SK-N-SH (cell line): ENCODE results near the gene COX4I1. TPM values are rescaled to one million over a fixed set of nuclear protein-coding genes. Genes with fewer than 3 reads are reported as not detected.
"Not testable (repeated sequence)": the region's sequence is repeated elsewhere in the genome, so short reads cannot be mapped to it uniquely, and the experiment has no call there.

Experiments used
- CTCF ChIA-PET: fragments of 300-600, 350-600 bp; formaldehyde crosslinking; extraction: SDS; loops from one replicate; lab custom pipeline; 2021; lab: Yijun Ruan, JAX
- POLR2A ChIA-PET: fragments of 350-600 bp; sonication (Branson Sonifier 250); formaldehyde crosslinking; extraction: SDS; loops from one replicate; lab custom pipeline; 2020; ENCODE audit warnings: antibody characterized with exemption, inconsistent platforms; lab: Yijun Ruan, JAX
- DNase-seq: peaks from one replicate; pipeline ENCODE4 v3.0.0; 2012
- H2AFZ ChIP-seq: fragments of 200-600 bp; sonication (generic); 2 replicates; pipeline ENCODE4 v1.8.1; 2016; ENCODE audit warnings: antibody characterized with exemption, mild to moderate bottlenecking, low read depth
- H3F3A ChIP-seq: fragments of 200-600 bp; sonication (generic); replicated peaks from 2 replicates; pipeline ENCODE3; 2016; ENCODE audit warnings: antibody characterized with exemption, mild to moderate bottlenecking; ENCODE audit not compliant: insufficient read depth
- H3K27ac ChIP-seq, 2 experiments: fragments of 200-500 bp in 1 of 2; fragments of 200-600 bp in 1 of 2; sonication (Bioruptor generic) in 1 of 2; sonication (generic), shearing (Covaris generic) in 1 of 2; 2 replicates each; pipeline versions ENCODE4 v1.5.1 to v1.6.1; 2014 to 2016; ENCODE audit warnings: low read depth in 2 of 2, inconsistent platforms in 1 of 2, low read length in 1 of 2, mild to moderate bottlenecking in 1 of 2, mixed read lengths in 1 of 2
- H3K27me3 ChIP-seq: fragments of 200-600 bp; sonication (generic), shearing (Covaris generic); 2 replicates; pipeline ENCODE4 v1.6.1; 2016; ENCODE audit warnings: mixed run types; ENCODE audit not compliant: insufficient read depth
- H3K36me3 ChIP-seq, 2 experiments: fragments of 200-500 bp in 1 of 2; fragments of 200-600 bp in 1 of 2; sonication (Bioruptor generic) in 1 of 2; sonication (generic) in 1 of 2; replicated peaks in 1 of 2; 2 replicates each; pipeline versions ENCODE3 to v1.5.1; 2014 to 2016; ENCODE audit warnings: low read length in 1 of 2, mild to moderate bottlenecking in 1 of 2; ENCODE audit not compliant: insufficient read depth in 2 of 2, control insufficient read depth in 1 of 2
- H3K4me1 ChIP-seq, 2 experiments: fragments of 200-500 bp in 1 of 2; fragments of 200-600 bp in 1 of 2; sonication (Bioruptor generic) in 1 of 2; sonication (generic), shearing (Covaris generic) in 1 of 2; 2 replicates each; pipeline versions ENCODE4 v1.5.1 to v1.6.1; 2014 to 2016; ENCODE audit warnings: low read depth in 1 of 2, low read length in 1 of 2, mixed run types in 1 of 2; ENCODE audit not compliant: insufficient read depth in 2 of 2, control insufficient read depth in 1 of 2
- H3K4me2 ChIP-seq: fragments of 200-600 bp; sonication (generic), shearing (Covaris generic); 2 replicates; pipeline ENCODE4 v1.6.1; 2017; ENCODE audit warnings: mixed run types
- H3K4me3 ChIP-seq, 2 experiments: fragments of 200-500 bp in 1 of 2; fragments of 200-600 bp in 1 of 2; sonication (Bioruptor generic) in 1 of 2; sonication (generic), shearing (Covaris generic) in 1 of 2; 2 replicates each; pipeline versions ENCODE4 v1.5.1 to v1.8.1; 2014 to 2016; ENCODE audit warnings: low read depth in 2 of 2, inconsistent platforms in 1 of 2, low read length in 1 of 2, mild to moderate bottlenecking in 1 of 2, mixed read lengths in 1 of 2, moderate library complexity in 1 of 2
- H3K79me2 ChIP-seq: fragments of 200-600 bp; sonication (generic); 2 replicates; pipeline ENCODE4 v1.8.1; 2017; ENCODE audit warnings: mild to moderate bottlenecking; ENCODE audit not compliant: insufficient read depth
- H3K9ac ChIP-seq: fragments of 200-600 bp; sonication (generic); 2 replicates; pipeline ENCODE4 v1.6.1; 2017; ENCODE audit warnings: mixed run types
- H3K9me2 ChIP-seq: fragments of 200-600 bp; sonication (generic); 2 replicates; pipeline ENCODE4 v1.6.1; 2017; ENCODE audit warnings: mixed run types
- H3K9me3 ChIP-seq: fragments of 200-600 bp; sonication (generic); 2 replicates; pipeline ENCODE4 v1.6.1; 2017; ENCODE audit warnings: mixed run types, mild to moderate bottlenecking, moderate library complexity
- H4K20me1 ChIP-seq: fragments of 200-600 bp; sonication (generic); 2 replicates; pipeline ENCODE4 v1.6.1; 2017; ENCODE audit warnings: mild to moderate bottlenecking, mixed run types; ENCODE audit not compliant: insufficient read depth
- ELF1 ChIP-seq: IDR thresholded peaks from 2 replicates; pipeline ENCODE4 v1.4.0; 2012
- EZH2phosphoT487 ChIP-seq: fragments of 200-600 bp; sonication (generic); IDR thresholded peaks from 2 replicates; pipeline ENCODE4 v1.6.1; 2017; ENCODE audit warnings: low read depth, mixed run types, mild to moderate bottlenecking, antibody characterized with exemption, moderate library complexity, borderline replicate concordance
- FOSL2 ChIP-seq: IDR thresholded peaks from 2 replicates; pipeline ENCODE4 v1.4.0; 2012; ENCODE audit warnings: low read depth, mild to moderate bottlenecking, moderate library complexity, borderline replicate concordance
- FOXJ3 ChIP-seq: sonication (generic); formaldehyde crosslinking; IDR thresholded peaks from 2 replicates; pipeline ENCODE4 v1.5.1; 2020; ENCODE audit warnings: mild to moderate bottlenecking, missing genetic modification reagents
- MEF2A ChIP-seq: IDR thresholded peaks from 2 replicates; pipeline ENCODE4 v1.4.0; 2012; ENCODE audit warnings: low read depth, borderline replicate concordance
- MXI1 ChIP-seq: IDR thresholded peaks from 2 replicates; pipeline ENCODE4 v1.6.1; 2012; ENCODE audit warnings: mild to moderate bottlenecking, low read depth, low read length, improper control_type of control experiment
- NFIC ChIP-seq: IDR thresholded peaks from 2 replicates; pipeline ENCODE4 v1.4.0; 2012; ENCODE audit warnings: borderline replicate concordance
- POLR2AphosphoS5 ChIP-seq: IDR thresholded peaks from 2 replicates; pipeline ENCODE4 v1.6.1; 2012; ENCODE audit warnings: low read depth, low read length
- RAD21 ChIP-seq: IDR thresholded peaks from 2 replicates; pipeline ENCODE4 v1.6.1; 2012; ENCODE audit warnings: mild to moderate bottlenecking, low read length
- RFX5 ChIP-seq: IDR thresholded peaks from 2 replicates; pipeline ENCODE4 v1.6.1; 2012; ENCODE audit warnings: mild to moderate bottlenecking, improper control_type of control experiment, low read length
- SIN3A ChIP-seq: IDR thresholded peaks from 2 replicates; pipeline ENCODE4 v1.6.1; 2012; ENCODE audit warnings: low read depth, mild to moderate bottlenecking, low read length, moderate library complexity, borderline replicate concordance
- WGBS: methylation state at CpG from one replicate; pipeline ENCODE4 v1.1.6; 2017; ENCODE audit warnings: low lambda C conversion rate; 5-methylcytosine and 5-hydroxymethylcytosine counted together
- polyA plus RNA-seq, 3 experiments: library from polyadenylated mRNA; depleted of rRNA; stranded (reverse); fragments of >200 nt; gene quantifications; 2 replicates each; pipeline ENCODE4 v1.2.3, GENCODE V29; 2012
- TF ChIP-seq, protein P1 (sequence below): IDR thresholded peaks from 2 replicates; pipeline ENCODE4 v1.4.0; 2012; ENCODE audit warnings: low read depth

Gene COX4I1
- polyA plus RNA-seq, 1 of the 3 experiments (the other 2 are of a cell fraction), result 1,294 TPM

DNA sequence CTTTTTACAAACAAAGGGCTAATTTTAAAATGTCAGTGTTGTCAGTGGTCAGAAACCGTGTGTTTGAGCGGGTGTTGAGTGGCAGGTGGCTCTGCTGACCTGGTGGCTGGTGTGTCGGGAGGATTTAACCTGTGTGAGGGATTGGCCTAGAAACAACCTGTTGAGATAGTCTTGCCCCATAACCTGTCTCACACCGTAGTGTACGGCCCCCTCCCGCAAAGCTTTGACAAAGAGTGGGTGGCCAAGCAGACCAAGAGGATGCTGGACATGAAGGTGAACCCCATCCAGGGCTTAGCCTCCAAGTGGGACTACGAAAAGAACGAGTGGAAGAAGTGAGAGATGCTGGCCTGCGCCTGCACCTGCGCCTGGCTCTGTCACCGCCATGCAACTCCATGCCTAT is 7.0 kb downstream of the COX4I1 start (continued):
- TF ChIP-seq FOXJ3 (CRISPR knock-in tag) (no peak), ELF1 (no peak)

DNA sequence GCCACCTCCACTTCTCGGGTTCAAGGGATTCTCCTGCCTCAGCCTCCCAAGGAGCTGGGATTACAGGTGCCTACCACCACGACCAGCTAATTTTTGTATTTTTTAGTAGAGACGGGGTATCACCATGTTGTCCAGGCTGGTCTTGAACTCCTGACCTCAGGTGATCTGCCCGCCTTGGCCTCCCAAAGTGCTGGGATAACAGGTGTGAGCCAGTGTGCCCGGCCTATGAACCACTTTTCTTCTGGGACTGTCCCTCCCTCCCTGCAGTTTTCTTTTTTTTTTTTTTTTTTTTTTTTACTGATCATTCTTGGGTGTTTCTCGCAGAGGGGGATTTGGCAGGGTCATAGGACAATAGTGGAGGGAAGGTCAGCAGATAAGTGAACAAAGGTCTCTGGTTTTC is 7.8 kb downstream of the COX4I1 start:
- H3K36me3 ChIP-seq, result peaks cover 20 to 45% of the 10 kb centered on the region in 2 experiments
- DNase-seq, H3K4me2 ChIP-seq, H3K27ac ChIP-seq, H3K9me3 ChIP-seq, H2AFZ ChIP-seq, H4K20me1 ChIP-seq, H3K9me2 ChIP-seq, H3K9ac ChIP-seq, H3K27me3 ChIP-seq, POLR2A ChIA-PET, CTCF ChIA-PET, H3K4me1 ChIP-seq, H3K4me3 ChIP-seq, H3F3A ChIP-seq: not testable (repeated sequence)
- H3K79me2 ChIP-seq, result peaks cover 14% of the 10 kb centered on the region; the same call in 1 of the 2 replicates
- WGBS, result 91% methylated on average over 6 of the region's 6 CpGs

GRCh38 chr16:85808104-85808503 is 8.6 kb downstream of the COX4I1 start:
- H4K20me1 ChIP-seq, H2AFZ ChIP-seq, H3K4me3 ChIP-seq, H3K9ac ChIP-seq, H3K79me2 ChIP-seq, H3K9me3 ChIP-seq, DNase-seq, H3F3A ChIP-seq, CTCF ChIA-PET, POLR2A ChIA-PET, H3K4me1 ChIP-seq, H3K9me2 ChIP-seq, H3K4me2 ChIP-seq, H3K27ac ChIP-seq: not testable (repeated sequence)
- WGBS, result 95% methylated on average over 2 of the region's 27 CpGs
- H3K27me3 ChIP-seq, result peaks cover 16% of the 10 kb centered on the region; the same call in 1 of the 2 replicates
- H3K36me3 ChIP-seq, result peaks cover 15 to 37% of the 10 kb centered on the region in 2 experiments

DNA sequence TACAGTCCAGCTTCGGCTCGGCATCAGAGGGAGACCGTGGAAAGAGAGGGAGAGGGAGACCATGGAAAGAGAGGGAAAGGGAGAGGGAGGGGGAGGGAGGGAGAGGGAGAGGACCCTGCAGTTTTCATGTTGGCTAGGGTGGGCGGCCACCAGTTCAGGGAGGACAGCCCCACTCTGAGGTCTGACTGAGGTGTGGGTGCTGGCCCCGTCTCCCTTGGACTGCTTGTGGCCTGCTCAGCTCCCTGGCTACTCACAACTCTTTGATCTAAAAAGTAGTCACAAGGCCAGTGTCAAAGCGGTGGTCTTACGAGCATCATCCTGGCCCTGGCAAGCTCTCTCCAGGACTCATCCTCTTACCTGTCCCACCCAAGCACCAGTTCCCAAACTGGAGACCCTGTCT is 9.4 kb downstream of the COX4I1 start:
- 95% methylated on average over 6 of the region's 7 CpGs for WGBS
- Histone ChIP-seq H3K4me2 (no peak overlapping the region), H3K27me3 (peaks cover 25% of the 10 kb centered on the region), H3F3A (no peaks in the 10 kb centered on the region), H4K20me1 (0 out of 2 replicates have a peak, but pooled peaks cover 2% of the 10 kb centered on the region), H3K9me3 (no peaks in the 10 kb centered on the region), H3K9me2 (no peaks in the 10 kb centered on the region), H3K27ac (no peak overlapping the region), H3K4me3 (no peak overlapping the region), H3K4me1 (no peaks in the 10 kb centered on the region), H3K36me3 (peaks cover 11 to 29% of the 10 kb centered on the region in 2 experiments), H3K79me2 (no peaks in the 10 kb centered on the region), H2AFZ (no peak overlapping the region), H3K9ac (no peak overlapping the region)
- TF ChIP-seq POLR2AphosphoS5 (no peak), MEF2A (no peak), NFIC (no peak), ELF1 (no peak), RAD21 (no peak), RFX5 (no peak), FOSL2 (no peak), EZH2phosphoT487 (no peak), MXI1 (no peak), SIN3A (no peak)
- TF ChIP-seq, protein P1, sequence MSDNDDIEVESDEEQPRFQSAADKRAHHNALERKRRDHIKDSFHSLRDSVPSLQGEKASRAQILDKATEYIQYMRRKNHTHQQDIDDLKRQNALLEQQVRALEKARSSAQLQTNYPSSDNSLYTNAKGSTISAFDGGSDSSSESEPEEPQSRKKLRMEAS, result no peak
- ChIA-PET CTCF (interaction anchor here (1.2 kb wide), 1 partner anchor 12 kb away, joined by 4 read pairs; no protein-coding TSS in a partner anchor), POLR2A (no interaction called here)
- DNase-seq, result no peak
